Mesendoderm (in vitro differentiated cells): ENCODE measurements around the gene PSMB7.

ENCODE experiments used
- DNase-seq: peaks from one replicate; pipeline ENCODE4 v3.0.0; 2013
- H2AK5ac ChIP-seq: 2 replicates; pipeline ENCODE4 v1.6.1; 2013; ENCODE audit warnings: low read length, inconsistent platforms
- H2BK120ac ChIP-seq: 2 replicates; pipeline ENCODE4 v1.6.1; 2013; ENCODE audit warnings: low read depth, mild to moderate bottlenecking, low read length, moderate library complexity, mixed read lengths
- H2BK15ac ChIP-seq: replicated peaks from 2 replicates; pipeline ENCODE4 v1.6.1; 2013; ENCODE audit warnings: low read depth, mild to moderate bottlenecking, moderate library complexity
- H2BK5ac ChIP-seq: 2 replicates; pipeline ENCODE4 v1.6.1; 2013; ENCODE audit warnings: low read length, inconsistent platforms
- H3K18ac ChIP-seq: 2 replicates; pipeline ENCODE4 v1.6.1; 2013; ENCODE audit warnings: mild to moderate bottlenecking, low read length, mixed read lengths
- H3K23ac ChIP-seq: one replicate; pipeline ENCODE4 v1.6.1; 2013; ENCODE audit warnings: low read length
- H3K27ac ChIP-seq: 2 replicates; pipeline ENCODE4 v1.5.1; 2013; ENCODE audit warnings: low read depth, mild to moderate bottlenecking, inconsistent platforms, low read length, moderate library complexity
- H3K27me3 ChIP-seq: 2 replicates; pipeline ENCODE4 v1.6.1; 2013; ENCODE audit warnings: low read length, control low read depth, mild to moderate bottlenecking, inconsistent platforms; ENCODE audit not compliant: insufficient read depth, poor library complexity
- H3K36me3 ChIP-seq: 2 replicates; pipeline ENCODE4 v1.6.1; 2013; ENCODE audit warnings: low read length, inconsistent platforms; ENCODE audit not compliant: control insufficient read depth, insufficient read depth
- H3K4ac ChIP-seq: one replicate; pipeline ENCODE4 v1.6.1; 2013; ENCODE audit warnings: low read depth, mild to moderate bottlenecking, low read length, moderate library complexity
- H3K4me1 ChIP-seq: 2 replicates; pipeline ENCODE4 v1.6.1; 2013; ENCODE audit warnings: low read depth, low read length, inconsistent platforms; ENCODE audit not compliant: control insufficient read depth
- H3K4me2 ChIP-seq: 2 replicates; pipeline ENCODE4 v1.6.1; 2013; ENCODE audit warnings: low read length
- H3K4me3 ChIP-seq: 2 replicates; pipeline ENCODE4 v1.5.1; 2013; ENCODE audit warnings: mild to moderate bottlenecking, low read length
- H3K56ac ChIP-seq: one replicate; pipeline ENCODE4 v1.6.1; 2013; ENCODE audit warnings: low read length
- H3K79me1 ChIP-seq: 2 replicates; pipeline ENCODE4 v1.6.1; 2013; ENCODE audit warnings: low read length, inconsistent platforms
- H3K79me2 ChIP-seq: 2 replicates; pipeline ENCODE4 v1.6.1; 2013; ENCODE audit warnings: mild to moderate bottlenecking, low read length; ENCODE audit not compliant: control insufficient read depth, insufficient read depth
- H3K9ac ChIP-seq: 2 replicates; pipeline ENCODE4 v1.6.1; 2013; ENCODE audit warnings: low read length, inconsistent platforms
- H4K5ac ChIP-seq: one replicate; pipeline ENCODE4 v1.6.1; 2013; ENCODE audit warnings: low read length
- H4K8ac ChIP-seq: one replicate; pipeline ENCODE4 v1.6.1; 2013; ENCODE audit warnings: low read depth, mild to moderate bottlenecking, control low read depth, low read length, moderate library complexity
- WGBS: extraction: QIAGEN DNeasy Blood & Tissue Kit; methylation state at CpG from one replicate; pipeline ENCODE4 v1.1.7; 2013; ENCODE audit warnings: low lambda C conversion rate, missing lambda C conversion rate; ENCODE audit not compliant: insufficient coverage; ENCODE audit errors: extremely low coverage; 5-methylcytosine and 5-hydroxymethylcytosine counted together

Gene PSMB7

DNA sequence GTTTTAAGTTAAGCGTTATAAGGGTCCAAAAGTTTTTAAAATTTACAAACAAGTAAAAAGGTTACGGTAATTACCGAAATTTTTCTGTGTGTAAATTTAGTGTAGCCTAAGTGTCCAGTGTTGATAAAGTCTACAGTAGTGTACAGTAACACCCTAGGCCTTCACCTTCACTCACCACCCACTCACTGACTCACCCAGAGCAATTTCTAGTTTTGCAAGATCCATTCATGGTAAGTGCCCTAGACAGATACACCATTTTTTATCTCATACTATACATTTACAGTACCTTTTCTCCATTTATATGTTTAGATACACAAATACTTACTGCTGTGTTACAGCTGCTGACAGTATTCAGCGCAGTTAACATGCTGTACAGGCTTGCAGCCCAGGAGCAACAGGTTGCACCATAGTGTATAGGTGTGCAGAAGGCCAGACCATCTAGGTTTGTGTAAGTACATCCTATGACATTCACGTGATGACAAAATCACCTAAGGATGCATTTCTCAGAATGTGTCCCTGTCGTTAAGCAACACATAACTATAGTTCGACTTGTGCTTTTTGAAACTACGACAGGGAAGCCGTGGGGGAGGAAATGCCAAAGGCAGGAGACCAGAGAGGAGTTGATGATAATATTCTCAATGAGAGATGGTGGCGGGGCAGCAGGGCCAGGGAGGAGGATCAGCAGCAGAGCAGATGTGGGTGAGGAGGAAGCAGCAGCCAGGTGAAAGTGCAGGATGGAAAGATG, 48.6 kb downstream of the PSMB7 start:
- H2BK15ac ChIP-seq = no peak overlapping the region
- H3K4me3 ChIP-seq = no peak overlapping the region
- peaks cover 36% of the 10 kb centered on the region for H3K79me1 ChIP-seq
- no peak overlapping the region for H3K4me2 ChIP-seq
- DNase-seq = no peak
- peaks cover 31% of the 10 kb centered on the region for H3K79me2 ChIP-seq
- no peak overlapping the region for H2BK120ac ChIP-seq
- H2AK5ac ChIP-seq = no peak overlapping the region
- H3K27me3 ChIP-seq = no peaks in the 10 kb centered on the region
- H3K4me1 ChIP-seq = no peaks in the 10 kb centered on the region
- H3K4ac ChIP-seq = no peak overlapping the region
- H4K8ac ChIP-seq = no peak overlapping the region
- no peak overlapping the region for H3K27ac ChIP-seq
- no peak overlapping the region for H3K56ac ChIP-seq
- no CpG with 5 or more reads among the region's 10 CpGs for WGBS
- H3K9ac ChIP-seq = no peak overlapping the region
- no peaks in the 10 kb centered on the region for H3K36me3 ChIP-seq
- no peak overlapping the region for H3K18ac ChIP-seq
- no peak overlapping the region for H2BK5ac ChIP-seq
- H3K23ac ChIP-seq = no peak overlapping the region
- H4K5ac ChIP-seq = no peak overlapping the region

DNA sequence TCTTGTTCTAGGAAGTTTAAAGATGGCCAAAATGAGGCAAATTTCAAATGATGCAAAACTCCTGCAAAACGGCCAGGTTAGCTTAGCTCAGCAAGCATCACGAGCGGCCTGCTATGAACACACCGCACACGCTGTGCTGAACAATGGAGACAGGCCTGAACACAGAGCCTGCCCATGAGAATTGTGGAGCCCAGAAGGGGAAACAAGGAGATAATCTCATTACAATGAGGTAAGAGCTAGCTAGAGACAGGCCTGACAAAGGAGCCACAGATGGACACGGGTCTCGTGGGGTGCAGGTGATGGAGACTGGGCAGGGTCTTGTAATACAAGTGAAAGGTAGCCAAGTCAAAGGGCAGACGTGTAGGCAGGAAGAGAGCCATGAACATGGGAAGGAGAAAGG, 50.2 kb downstream of the PSMB7 start:
- H3K79me1 ChIP-seq = peaks cover 44% of the 10 kb centered on the region
- no peak overlapping the region for H3K18ac ChIP-seq
- H3K4me1 ChIP-seq = no peaks in the 10 kb centered on the region
- H2BK120ac ChIP-seq = no peak overlapping the region
- no peak overlapping the region for H4K5ac ChIP-seq
- no peak overlapping the region for H3K27ac ChIP-seq
- no peaks in the 10 kb centered on the region for H3K27me3 ChIP-seq
- no peak overlapping the region for H3K4me3 ChIP-seq
- DNase-seq = no peak
- no peak overlapping the region for H2AK5ac ChIP-seq
- H4K8ac ChIP-seq = no peak overlapping the region
- WGBS = no CpG with 5 or more reads among the region's 8 CpGs
- H2BK15ac ChIP-seq = no peak overlapping the region
- H3K79me2 ChIP-seq = peaks cover 38% of the 10 kb centered on the region
- no peak overlapping the region for H3K23ac ChIP-seq
- no peak overlapping the region for H3K56ac ChIP-seq
- no peak overlapping the region for H2BK5ac ChIP-seq
- no peak overlapping the region for H3K9ac ChIP-seq
- H3K4ac ChIP-seq = no peak overlapping the region
- H3K4me2 ChIP-seq = no peak overlapping the region
- H3K36me3 ChIP-seq = no peaks in the 10 kb centered on the region

DNA sequence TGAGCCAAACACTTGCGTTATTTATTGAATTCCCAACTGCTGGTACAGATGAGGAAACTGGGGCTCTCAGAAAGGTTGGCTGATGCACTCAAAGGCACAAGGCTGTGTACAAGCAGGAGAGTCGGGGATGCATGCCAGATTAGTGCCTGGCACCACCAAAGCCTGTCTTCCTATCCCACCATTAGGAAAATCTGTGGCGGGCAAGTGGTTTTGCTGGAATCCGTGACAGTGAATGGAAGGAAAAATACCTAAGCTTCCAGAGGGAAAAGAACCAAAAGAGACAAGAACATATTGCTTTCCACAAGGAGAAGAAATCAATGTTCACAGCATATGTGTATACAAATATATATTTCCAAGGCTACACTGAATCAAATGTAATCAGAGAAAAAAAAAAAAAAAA, 51.1 kb downstream of the PSMB7 start:
- H3K23ac ChIP-seq = no peak overlapping the region
- H2BK5ac ChIP-seq = no peak overlapping the region
- H4K8ac ChIP-seq = no peak overlapping the region
- no peak for DNase-seq
- H2AK5ac ChIP-seq = no peak overlapping the region
- H3K27me3 ChIP-seq = no peaks in the 10 kb centered on the region
- no peak overlapping the region for H4K5ac ChIP-seq
- no peak overlapping the region for H3K9ac ChIP-seq
- H2BK15ac ChIP-seq = no peak overlapping the region
- H3K79me1 ChIP-seq = peaks cover 42% of the 10 kb centered on the region
- WGBS = no CpG with 5 or more reads among the region's 4 CpGs
- no peak overlapping the region for H3K27ac ChIP-seq
- H3K36me3 ChIP-seq = no peaks in the 10 kb centered on the region
- H3K79me2 ChIP-seq = peaks cover 33% of the 10 kb centered on the region
- no peak overlapping the region for H3K4me3 ChIP-seq
- no peak overlapping the region for H2BK120ac ChIP-seq
- no peak overlapping the region for H3K4ac ChIP-seq
- no peak overlapping the region for H3K18ac ChIP-seq
- H3K4me2 ChIP-seq = no peak overlapping the region
- no peak overlapping the region for H3K56ac ChIP-seq
- no peaks in the 10 kb centered on the region for H3K4me1 ChIP-seq

DNA sequence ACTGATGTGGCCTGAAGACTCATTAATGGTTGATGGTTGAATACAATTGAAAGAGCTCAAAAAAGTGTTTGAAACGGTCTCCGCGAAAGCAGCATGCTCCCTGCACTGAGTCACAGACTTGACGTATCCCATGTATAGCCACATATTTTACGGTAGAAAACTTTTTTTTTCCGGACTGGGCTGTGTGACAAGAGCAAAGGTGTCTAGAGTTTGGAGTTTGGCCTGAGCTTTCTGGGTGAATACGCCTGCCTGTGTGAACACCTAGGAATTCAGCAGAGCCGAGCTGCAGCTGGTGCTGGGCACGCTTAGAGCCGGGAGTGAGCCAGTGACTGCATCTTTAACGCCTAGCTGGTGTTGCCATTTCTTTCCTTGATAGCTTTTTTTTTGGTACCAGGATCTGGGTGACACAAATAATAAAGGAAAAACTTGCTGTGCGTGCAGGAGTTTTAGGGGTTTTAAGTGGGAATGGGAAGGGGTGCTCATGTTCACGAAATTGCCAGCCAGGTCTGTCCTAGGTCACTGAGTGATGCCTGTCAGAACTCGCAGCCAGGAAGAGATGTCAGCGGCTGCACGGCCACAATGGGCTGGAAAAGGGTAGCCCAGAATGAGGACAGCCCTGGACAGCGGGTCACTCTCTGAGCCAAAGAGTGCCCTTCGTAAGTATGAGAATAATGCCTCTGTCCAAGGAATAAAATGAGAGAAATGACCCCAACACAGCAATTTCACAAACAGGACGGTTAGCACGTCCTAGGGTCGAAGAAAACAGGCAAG, 51.7 kb downstream of the PSMB7 start:
- Histone ChIP-seq H2BK5ac (no peak overlapping the region), H4K8ac (no peak overlapping the region), H3K4me1 (no peaks in the 10 kb centered on the region), H3K4ac (no peak overlapping the region), H3K27ac (no peak overlapping the region), H3K23ac (no peak overlapping the region), H3K4me2 (no peak overlapping the region), H4K5ac (no peak overlapping the region), H3K9ac (no peak overlapping the region), H2BK15ac (no peak overlapping the region), H3K56ac (no peak overlapping the region), H2AK5ac (no peak overlapping the region), H2BK120ac (no peak overlapping the region), H3K79me1 (peaks cover 41% of the 10 kb centered on the region), H3K18ac (no peak overlapping the region), H3K36me3 (no peaks in the 10 kb centered on the region), H3K27me3 (no peaks in the 10 kb centered on the region), H3K79me2 (peaks cover 34% of the 10 kb centered on the region), H3K4me3 (no peak overlapping the region)
- WGBS = no CpG with 5 or more reads among the region's 21 CpGs
- no peak for DNase-seq

DNA sequence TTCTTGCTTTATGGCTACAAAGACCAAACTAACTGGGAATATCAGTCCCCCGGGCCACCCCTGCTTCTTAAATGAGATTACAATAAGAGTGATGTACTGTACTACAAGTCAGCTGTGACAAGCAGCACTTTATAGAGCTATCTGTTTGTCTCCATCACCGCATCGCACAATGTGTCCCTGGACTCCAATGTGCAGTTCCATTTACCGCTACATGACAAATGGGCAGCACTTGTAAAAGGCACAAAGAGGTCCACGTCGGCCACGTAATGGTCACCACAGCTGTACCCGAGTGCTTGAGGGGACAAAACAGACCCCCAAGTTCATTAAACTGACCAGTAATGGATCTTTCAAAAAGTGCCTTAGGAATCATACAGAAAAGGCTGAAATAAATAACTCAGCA, 54.1 kb downstream of the PSMB7 start:
- peaks cover 43% of the 10 kb centered on the region for H3K79me2 ChIP-seq
- no peak overlapping the region for H2BK120ac ChIP-seq
- H3K56ac ChIP-seq = no peak overlapping the region
- no peak overlapping the region for H4K8ac ChIP-seq
- H3K4me2 ChIP-seq = no peak overlapping the region
- peaks cover 48% of the 10 kb centered on the region for H3K79me1 ChIP-seq
- H3K23ac ChIP-seq = no peak overlapping the region
- no peaks in the 10 kb centered on the region for H3K36me3 ChIP-seq
- H2BK5ac ChIP-seq = no peak overlapping the region
- H3K27ac ChIP-seq = no peak overlapping the region
- no peak overlapping the region for H3K9ac ChIP-seq
- no peak overlapping the region for H2BK15ac ChIP-seq
- no peak overlapping the region for H3K4me3 ChIP-seq
- H3K4ac ChIP-seq = no peak overlapping the region
- DNase-seq = no peak
- H3K18ac ChIP-seq = no peak overlapping the region
- H3K4me1 ChIP-seq = no peaks in the 10 kb centered on the region
- no peak overlapping the region for H4K5ac ChIP-seq
- H2AK5ac ChIP-seq = no peak overlapping the region
- WGBS = no CpG with 5 or more reads among the region's 8 CpGs
- no peaks in the 10 kb centered on the region for H3K27me3 ChIP-seq
